Daoy (cell line): ENCODE results near the gene GAL3ST1. TPM values are rescaled to one million over a fixed set of nuclear protein-coding genes. Genes with fewer than 3 reads are reported as not detected.
"Not testable (repeated sequence)": the region's sequence is repeated elsewhere in the genome, so short reads cannot be mapped to it uniquely, and the experiment has no call there.

Source experiments
- DNase-seq: peaks from one replicate; pipeline ENCODE4 v3.0.0-alpha.2; 2015; ENCODE audit warnings: low read depth
- total RNA-seq: library from RNA; depleted of rRNA; stranded (reverse); fragments of >200 nt; shearing (Covaris generic); gene quantifications from 2 replicates; pipeline ENCODE4 v1.2.3, GENCODE V29; 2014

The GAL3ST1 gene
- total RNA-seq, 1 experiment from 2014 or later: 0.29 TPM

- no peak for DNase-seq
These were observed 22.4 kb upstream of the GAL3ST1 start for GRCh38 chr22:30596886-30597285.

- DNase-seq: no peak
These were observed 21.7 kb upstream of the GAL3ST1 start for GRCh38 chr22:30596199-30596598.

- not testable (repeated sequence) for DNase-seq
These were observed 17.9 kb upstream of the GAL3ST1 start for GRCh38 chr22:30592360-30592713.

- peak; percentile 99 for DNase-seq
These were observed 17.3 kb upstream of the GAL3ST1 start, which contains the start of gene PES1 for GRCh38 chr22:30591588-30592359. TSS of gene PES1 (minus strand) at chr22:30591910. CDS start at chr22:30591833, 77 bp downstream.

- no peak for DNase-seq
These were observed 16.7 kb upstream of the GAL3ST1 start for GRCh38 chr22:30591191-30591587.

- no peak for DNase-seq
These were observed 11.9 kb upstream of the GAL3ST1 start for GRCh38 chr22:30586414-30586813.

- no peak for DNase-seq
These were observed 10.0 kb upstream of the GAL3ST1 start for GRCh38 chr22:30584441-30584840.

GRCh38 chr22:30582788-30583545 is 8.5 kb upstream of the GAL3ST1 start:
- no peak for DNase-seq

- DNase-seq: no peak
These were observed 7.6 kb upstream of the GAL3ST1 start for GRCh38 chr22:30582051-30582450.

- DNase-seq: no peak
These were observed 6.4 kb upstream of the GAL3ST1 start for GRCh38 chr22:30580896-30581295.

GRCh38 chr22:30578481-30578880 is 4.0 kb upstream of the GAL3ST1 start:
- no peak for DNase-seq

GRCh38 chr22:30575859-30576258 is 1.4 kb upstream of the GAL3ST1 start:
- DNase-seq: no peak

GRCh38 chr22:30574997-30575671 is 669 bp upstream of the GAL3ST1 start:
- DNase-seq: peak; percentile 59

GRCh38 chr22:30573594-30574094 is 821 bp downstream of the GAL3ST1 start:
- no peak for DNase-seq

GRCh38 chr22:30572840-30573593 is 1.4 kb downstream of the GAL3ST1 start:
- DNase-seq: no peak

- DNase-seq: no peak
These were observed 2.3 kb downstream of the GAL3ST1 start for GRCh38 chr22:30572210-30572609.

GRCh38 chr22:30569674-30570202 is 4.7 kb downstream of the GAL3ST1 start:
- DNase-seq: no peak

- DNase-seq: no peak
These were observed 6.2 kb downstream of the GAL3ST1 start for GRCh38 chr22:30568137-30568805.

- not testable (repeated sequence) for DNase-seq
These were observed 7.2 kb downstream of the GAL3ST1 start for GRCh38 chr22:30567277-30567676.

GRCh38 chr22:30566125-30566524 is 8.3 kb downstream of the GAL3ST1 start:
- no peak for DNase-seq

GRCh38 chr22:30565341-30565740 is 9.1 kb downstream of the GAL3ST1 start:
- DNase-seq: no peak
